ENCODE measurements around the gene ACSL3.

ACSL3 gene

DNA sequence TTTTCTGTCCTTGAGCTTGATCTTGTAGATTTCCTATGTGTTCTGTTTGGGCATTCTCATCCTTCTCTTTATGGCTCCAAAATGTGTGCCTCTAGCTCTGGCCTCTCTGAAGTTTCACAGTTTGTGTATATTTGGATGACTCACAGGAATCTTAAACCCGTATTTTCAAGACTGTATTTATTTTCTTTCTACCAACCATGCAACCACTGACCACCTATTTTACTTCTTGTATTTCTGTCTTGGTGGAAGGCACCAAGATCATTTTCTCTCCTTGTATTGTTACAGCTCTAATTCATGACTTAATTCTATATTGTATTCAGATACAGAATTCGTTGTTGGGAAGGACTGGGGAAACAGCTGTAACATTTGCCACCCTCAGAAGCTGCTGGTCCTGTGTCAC, 39.5 kb downstream of the ACSL3 start:
- no peaks in the 10 kb centered on the region for H3F3A ChIP-seq (ENCODE audit: insufficient read depth, low read length)
- H3K9me2 ChIP-seq (replicated peaks; ENCODE audit: insufficient read depth, low read length) = no peaks in the 10 kb centered on the region
- H3K9me3 ChIP-seq (replicated peaks; ENCODE audit: insufficient read depth, low read length) = no peaks in the 10 kb centered on the region
- no peak overlapping the region for H3K9ac ChIP-seq (ENCODE audit: low read length)
- TF ChIP-seq EZH2 (optimal IDR thresholded peaks at IDR 0.05; ENCODE audit: low read depth, low read length) (no peak), EZH2phosphoT487 (IDR thresholded peaks at IDR 0.05; ENCODE audit: low read length) (no peak)
- H3K4me3 ChIP-seq (ENCODE audit: low read length) = no peak overlapping the region
- H3K4me1 ChIP-seq (ENCODE audit: low read length) = no peaks in the 10 kb centered on the region
- no peak overlapping the region for H2AFZ ChIP-seq (ENCODE audit: low read length)
- no peak overlapping the region for H3K4me2 ChIP-seq (ENCODE audit: low read depth, low read length)
- no peaks in the 10 kb centered on the region for H3K36me3 ChIP-seq (replicated peaks; ENCODE audit: insufficient read depth, low read length)
- no peaks in the 10 kb centered on the region for H3K27me3 ChIP-seq (replicated peaks; ENCODE audit: insufficient read depth, low read length)
- H4K20me1 ChIP-seq (ENCODE audit: insufficient read depth, low read length) = peaks cover 10% of the 10 kb centered on the region; the same call in 1 of the 2 replicates
- H3K27ac ChIP-seq (ENCODE audit: low read length) = no peak overlapping the region
- no peak for DNase-seq
- H3K79me2 ChIP-seq (ENCODE audit: low read length) = peaks cover 25% of the 10 kb centered on the region

GRCh38 chr2:222902660-222903059, 41.8 kb downstream of the ACSL3 start:
- Histone ChIP-seq H3K27ac (ENCODE audit: low read length) (no peak overlapping the region), H3K9me3 (replicated peaks; ENCODE audit: insufficient read depth, low read length) (no peaks in the 10 kb centered on the region), H3F3A (ENCODE audit: insufficient read depth, low read length) (no peaks in the 10 kb centered on the region), H3K4me2 (ENCODE audit: low read depth, low read length) (no peak overlapping the region), H3K4me3 (ENCODE audit: low read length) (no peak overlapping the region), H2AFZ (ENCODE audit: low read length) (no peak overlapping the region), H3K4me1 (ENCODE audit: low read length) (no peaks in the 10 kb centered on the region), H3K36me3 (replicated peaks; ENCODE audit: insufficient read depth, low read length) (no peaks in the 10 kb centered on the region), H4K20me1 (ENCODE audit: insufficient read depth, low read length) (peaks cover 10% of the 10 kb centered on the region; the same call in 1 of the 2 replicates), H3K79me2 (ENCODE audit: low read length) (peaks cover 45% of the 10 kb centered on the region), H3K27me3 (replicated peaks; ENCODE audit: insufficient read depth, low read length) (no peaks in the 10 kb centered on the region), H3K9ac (ENCODE audit: low read length) (no peak overlapping the region), H3K9me2 (replicated peaks; ENCODE audit: insufficient read depth, low read length) (no peaks in the 10 kb centered on the region)
- TF ChIP-seq EZH2 (optimal IDR thresholded peaks at IDR 0.05; ENCODE audit: low read depth, low read length) (no peak), EZH2phosphoT487 (IDR thresholded peaks at IDR 0.05; ENCODE audit: low read length) (no peak), CTCF (IDR thresholded peaks at IDR 0.05; ENCODE audit: low read length) (no peak)
- no peak for DNase-seq

DNA sequence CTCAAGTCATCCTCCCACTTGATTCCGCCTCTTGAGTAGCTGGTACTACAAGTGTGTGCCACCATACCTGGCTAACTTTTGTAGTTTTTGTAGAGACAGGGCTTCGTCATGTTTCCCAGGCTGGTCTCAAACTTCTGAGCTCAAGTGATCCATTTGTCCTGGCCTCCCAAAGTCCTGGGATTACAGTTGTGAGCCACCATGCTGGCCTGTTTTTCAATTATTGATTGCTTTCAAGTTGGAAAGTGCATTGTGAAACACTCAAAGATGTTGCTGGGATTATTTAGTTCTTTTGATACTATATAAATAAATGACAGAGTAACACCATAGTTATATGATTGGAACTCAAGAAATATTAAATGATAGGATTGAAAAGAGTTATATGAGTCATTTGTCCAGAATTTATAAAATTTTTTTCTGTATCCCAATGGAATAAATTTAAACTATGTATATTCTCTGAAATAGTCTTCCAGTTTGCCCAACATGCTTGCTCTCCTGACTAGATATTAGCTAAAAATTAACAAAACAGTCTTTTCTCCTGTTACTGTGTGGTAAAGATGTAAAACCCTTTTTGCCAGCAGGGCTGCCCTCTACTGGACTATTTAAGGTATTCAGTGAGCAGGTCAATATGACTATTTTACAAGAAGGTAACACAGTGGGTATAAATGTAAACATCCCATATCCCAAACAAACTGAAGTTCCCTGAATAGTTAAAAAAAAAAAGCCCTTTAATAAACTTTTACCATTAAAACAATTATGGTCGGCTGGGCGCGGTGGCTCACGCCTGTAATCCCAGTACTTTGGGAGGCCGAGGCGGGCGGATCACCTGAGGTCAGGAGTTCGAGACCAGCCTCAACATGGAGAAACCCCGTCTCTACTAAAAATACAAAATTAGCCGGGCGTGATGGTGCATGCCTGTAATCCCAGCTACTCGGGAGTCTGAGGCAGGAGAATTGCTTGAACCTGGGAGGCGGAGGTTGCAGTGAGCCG, 42.7 kb downstream of the ACSL3 start:
- no peaks in the 10 kb centered on the region for H3K4me1 ChIP-seq (ENCODE audit: low read length)
- no peak overlapping the region for H3K4me3 ChIP-seq (ENCODE audit: low read length)
- no peaks in the 10 kb centered on the region for H3F3A ChIP-seq (ENCODE audit: insufficient read depth, low read length)
- peaks cover 47% of the 10 kb centered on the region for H3K79me2 ChIP-seq (ENCODE audit: low read length)
- H3K27ac ChIP-seq (ENCODE audit: low read length) = no peak overlapping the region
- peak; percentile 62 for DNase-seq
- H3K27me3 ChIP-seq (replicated peaks; ENCODE audit: insufficient read depth, low read length) = no peaks in the 10 kb centered on the region
- H3K9me3 ChIP-seq (replicated peaks; ENCODE audit: insufficient read depth, low read length) = no peaks in the 10 kb centered on the region
- TF ChIP-seq EZH2 (optimal IDR thresholded peaks at IDR 0.05; ENCODE audit: low read depth, low read length) (no peak), CTCF (IDR thresholded peaks at IDR 0.05; ENCODE audit: low read length) (peak; percentile 64)
- no peak overlapping the region for H3K9ac ChIP-seq (ENCODE audit: low read length)
- H4K20me1 ChIP-seq (ENCODE audit: insufficient read depth, low read length) = peaks cover 10% of the 10 kb centered on the region; the same call in 1 of the 2 replicates
- H3K9me2 ChIP-seq (replicated peaks; ENCODE audit: insufficient read depth, low read length) = no peaks in the 10 kb centered on the region
- no peaks in the 10 kb centered on the region for H3K36me3 ChIP-seq (replicated peaks; ENCODE audit: insufficient read depth, low read length)
- H2AFZ ChIP-seq (ENCODE audit: low read length) = no peak overlapping the region
- H3K4me2 ChIP-seq (ENCODE audit: low read depth, low read length) = no peak overlapping the region

Measured in MM.1S (cell line).